BLaER1 treated with 17β-estradiol and CSF1 and Interleukin-3, amounts not matched to agents 10 nM and 100 nM (cell line): ENCODE measurements around the gene RBFOX2.
"Not testable (repeated sequence)": the region's sequence is repeated elsewhere in the genome, so short reads cannot be mapped to it uniquely, and the experiment has no call there.

Source experiments
- H3K27ac ChIP-seq, 11 experiments: shearing (Covaris generic); formaldehyde crosslinking; 2 replicates each; pipeline ENCODE4 v1.8.1; 2022
- H3K27me3 ChIP-seq, 11 experiments: shearing (Covaris generic); formaldehyde crosslinking; 2 replicates each; pipeline ENCODE4 v1.8.1; 2022
- H3K36me3 ChIP-seq, 11 experiments: shearing (Covaris generic); formaldehyde crosslinking; 2 replicates each; pipeline ENCODE4 v1.8.1; 2022
- H3K4me1 ChIP-seq, 10 experiments: shearing (Covaris generic); formaldehyde crosslinking; 2 replicates each; pipeline ENCODE4 v1.8.1; 2022
- H3K4me2 ChIP-seq, 11 experiments: shearing (Covaris generic); formaldehyde crosslinking; 2 replicates each; pipeline ENCODE4 v1.8.1; 2022
- H3K4me3 ChIP-seq, 10 experiments: shearing (Covaris generic); formaldehyde crosslinking; 2 replicates each; pipeline ENCODE4 v1.8.1; 2022
- H3K9ac ChIP-seq, 11 experiments: shearing (Covaris generic); formaldehyde crosslinking; 2 replicates each; pipeline ENCODE4 v1.8.1; 2022
- H3K9me3 ChIP-seq, 11 experiments: shearing (Covaris generic); formaldehyde crosslinking; replicated peaks in 1 of 11; 2 replicates each; pipeline ENCODE4 v1.8.1; 2022
- H4K20me1 ChIP-seq, 11 experiments: shearing (Covaris generic); formaldehyde crosslinking; 2 replicates each; pipeline ENCODE4 v1.8.1; 2022
- Cebpa-rat ChIP-seq, 11 experiments: shearing (Covaris generic); IDR thresholded peaks; 2 replicates each; pipeline ENCODE4 v1.8.1; 2022

RBFOX2 gene

GRCh38 chr22:35995348-35995747 is 33.3 kb downstream of the RBFOX2 start:
- no peaks in the 10 kb centered on the region for H4K20me1 ChIP-seq
- H3K36me3 ChIP-seq, result no peaks in the 10 kb centered on the region
- no peak for TF ChIP-seq Cebpa-rat (IDR thresholded peaks at IDR 0.05)
- no peak overlapping the region for H3K9ac ChIP-seq
- H3K4me2 ChIP-seq, result peak overlapping the region in 2 of 11 experiments; percentile 11 to 24; a peak in 2 of 22 replicates
- H3K4me1 ChIP-seq, result peaks cover 0 to 18% (median 0%) of the 10 kb centered on the region in 10 experiments; a peak in 4 of 20 replicates
- H3K4me3 ChIP-seq, result no peak overlapping the region
- H3K9me3 ChIP-seq, result peaks cover 0 to 8% (median 0%) of the 10 kb centered on the region in 11 experiments; a peak in 1 of 22 replicates
- H3K27me3 ChIP-seq, result no peaks in the 10 kb centered on the region
- H3K27ac ChIP-seq, result no peak overlapping the region

- H3K9ac ChIP-seq, H3K9me3 ChIP-seq, H3K27me3 ChIP-seq, H3K36me3 ChIP-seq, H3K4me2 ChIP-seq, H4K20me1 ChIP-seq, H3K4me3 ChIP-seq, H3K27ac ChIP-seq: not testable (repeated sequence)
- H3K4me1 ChIP-seq, result peaks cover 0 to 18% (median 0%) of the 10 kb centered on the region in 10 experiments; a peak in 4 of 20 replicates
Observed at GRCh38 chr22:35993727-35994126, 34.9 kb downstream of the RBFOX2 start.

GRCh38 chr22:35993048-35993714 is 35.4 kb downstream of the RBFOX2 start:
- Histone ChIP-seq H3K9ac (no peak overlapping the region), H3K4me2 (no peak overlapping the region), H3K27ac (no peak overlapping the region), H3K27me3 (no peaks in the 10 kb centered on the region), H3K36me3 (no peaks in the 10 kb centered on the region), H3K4me1 (peaks cover 0 to 18% (median 0%) of the 10 kb centered on the region in 10 experiments; a peak in 4 of 20 replicates), H3K9me3 (peaks cover 0 to 8% (median 0%) of the 10 kb centered on the region in 11 experiments; a peak in 1 of 22 replicates), H4K20me1 (no peaks in the 10 kb centered on the region), H3K4me3 (no peak overlapping the region)
- no peak for TF ChIP-seq Cebpa-rat (IDR thresholded peaks at IDR 0.05)

- no peak overlapping the region for H3K4me3 ChIP-seq
- H3K36me3 ChIP-seq, result no peaks in the 10 kb centered on the region
- no peaks in the 10 kb centered on the region for H3K27me3 ChIP-seq
- no peak overlapping the region for H3K9ac ChIP-seq
- H3K4me2 ChIP-seq, result no peak overlapping the region
- TF ChIP-seq Cebpa-rat (IDR thresholded peaks at IDR 0.05), result no peak
- peaks cover 0 to 8% (median 0%) of the 10 kb centered on the region in 11 experiments; a peak in 1 of 22 replicates for H3K9me3 ChIP-seq
- H3K27ac ChIP-seq, result no peak overlapping the region
- peaks cover 0 to 13% (median 0%) of the 10 kb centered on the region in 10 experiments; a peak in 5 of 20 replicates for H3K4me1 ChIP-seq
- H4K20me1 ChIP-seq, result no peaks in the 10 kb centered on the region
Observed at GRCh38 chr22:35991168-35991567, 37.5 kb downstream of the RBFOX2 start.

GRCh38 chr22:35988030-35988429 is 40.6 kb downstream of the RBFOX2 start:
- TF ChIP-seq Cebpa-rat (IDR thresholded peaks at IDR 0.05), result no peak
- Histone ChIP-seq H3K9me3 (0 out of 22 replicates have a peak, but pooled peaks cover 0 to under 1% (median 0%) of the 10 kb centered on the region in 11 experiments), H3K36me3 (no peaks in the 10 kb centered on the region), H3K4me3 (no peak overlapping the region), H4K20me1 (no peaks in the 10 kb centered on the region), H3K4me2 (peak overlapping the region in 1 of 11 experiments; percentile 10; a peak in 1 of 22 replicates), H3K27ac (no peak overlapping the region), H3K4me1 (peaks cover 0 to 6% (median 0%) of the 10 kb centered on the region in 10 experiments; a peak in 1 of 20 replicates), H3K27me3 (no peaks in the 10 kb centered on the region), H3K9ac (no peak overlapping the region)

GRCh38 chr22:35987487-35987886 is 41.1 kb downstream of the RBFOX2 start:
- no peak overlapping the region for H3K9ac ChIP-seq
- H4K20me1 ChIP-seq, result no peaks in the 10 kb centered on the region
- H3K4me2 ChIP-seq, result peak overlapping the region in 1 of 11 experiments; percentile 10; a peak in 1 of 22 replicates
- H3K9me3 ChIP-seq, result no peaks in the 10 kb centered on the region
- no peak overlapping the region for H3K4me3 ChIP-seq
- H3K36me3 ChIP-seq, result no peaks in the 10 kb centered on the region
- no peak for TF ChIP-seq Cebpa-rat (IDR thresholded peaks at IDR 0.05)
- H3K4me1 ChIP-seq, result peaks cover 0 to 6% (median 0%) of the 10 kb centered on the region in 10 experiments; a peak in 1 of 20 replicates
- no peaks in the 10 kb centered on the region for H3K27me3 ChIP-seq
- H3K27ac ChIP-seq, result no peak overlapping the region

- Histone ChIP-seq H4K20me1 (no peaks in the 10 kb centered on the region), H3K27me3 (no peaks in the 10 kb centered on the region), H3K36me3 (no peaks in the 10 kb centered on the region), H3K9ac (no peak overlapping the region), H3K27ac (no peak overlapping the region), H3K4me2 (no peak overlapping the region), H3K9me3 (no peaks in the 10 kb centered on the region), H3K4me1 (peaks cover 0 to 7% (median 0%) of the 10 kb centered on the region in 10 experiments; a peak in 3 of 20 replicates), H3K4me3 (no peak overlapping the region)
- TF ChIP-seq Cebpa-rat (IDR thresholded peaks at IDR 0.05), result no peak
Observed at GRCh38 chr22:35986088-35986487, 42.5 kb downstream of the RBFOX2 start.

GRCh38 chr22:35985371-35985770 is 43.3 kb downstream of the RBFOX2 start:
- Histone ChIP-seq H3K36me3 (no peaks in the 10 kb centered on the region), H3K9ac (no peak overlapping the region), H3K9me3 (no peaks in the 10 kb centered on the region), H3K4me2 (no peak overlapping the region), H4K20me1 (no peaks in the 10 kb centered on the region), H3K4me3 (no peak overlapping the region), H3K27me3 (no peaks in the 10 kb centered on the region), H3K27ac (no peak overlapping the region), H3K4me1 (peaks cover 0 to 7% (median 0%) of the 10 kb centered on the region in 10 experiments; a peak in 3 of 20 replicates)
- no peak for TF ChIP-seq Cebpa-rat (IDR thresholded peaks at IDR 0.05)

- TF ChIP-seq Cebpa-rat (IDR thresholded peaks at IDR 0.05), result no peak
- H3K27me3 ChIP-seq, result no peaks in the 10 kb centered on the region
- H3K4me1 ChIP-seq, result peaks cover 0 to 7% (median 0%) of the 10 kb centered on the region in 10 experiments; a peak in 3 of 20 replicates
- H3K4me3 ChIP-seq, result no peak overlapping the region
- H3K4me2 ChIP-seq, result no peak overlapping the region
- no peak overlapping the region for H3K27ac ChIP-seq
- no peaks in the 10 kb centered on the region for H4K20me1 ChIP-seq
- H3K9me3 ChIP-seq, result no peaks in the 10 kb centered on the region
- no peaks in the 10 kb centered on the region for H3K36me3 ChIP-seq
- H3K9ac ChIP-seq, result no peak overlapping the region
Observed at GRCh38 chr22:35984183-35985175, 44.1 kb downstream of the RBFOX2 start.
